Activated CD4-positive, alpha-beta T cell treated with anti-CD3 and anti-CD28 coated beads, Interleukin-2, amount 10 ng/mL, durations not matched to agents 24 days and 14 days (primary cell): ENCODE data around the gene HIVEP2. TPM values are rescaled to one million over a fixed set of nuclear protein-coding genes. Genes with fewer than 3 reads are reported as not detected.
A peak's percentile ranks its signal among the peaks of the same experiment; 100 is the strongest.

Experiments
- DNase-seq: peaks from one replicate; pipeline ENCODE4 v3.0.0; 2022
- H3K27ac Mint-ChIP-seq: one replicate; pipeline ENCODE4 v1.8.0; 2022; ENCODE audit warnings: mild to moderate bottlenecking, mixed read lengths
- H3K27me3 Mint-ChIP-seq: one replicate; pipeline ENCODE4 v1.8.0; 2022; ENCODE audit warnings: mixed read lengths
- H3K36me3 Mint-ChIP-seq: one replicate; pipeline ENCODE4 v1.8.0; 2022; ENCODE audit warnings: low read depth, mild to moderate bottlenecking, mixed read lengths
- H3K4me1 Mint-ChIP-seq: one replicate; pipeline ENCODE4 v1.8.0; 2021; ENCODE audit warnings: mixed read lengths
- H3K4me3 Mint-ChIP-seq: one replicate; pipeline ENCODE4 v1.8.0; 2022; ENCODE audit warnings: mild to moderate bottlenecking, moderate library complexity, mixed read lengths
- H3K9me3 Mint-ChIP-seq: one replicate; pipeline ENCODE4 v1.8.0; 2021; ENCODE audit warnings: mixed read lengths
- intact Hi-C: fragments of 100-400 bp; cut with micrococcal nuclease; formaldehyde crosslinking; loops from one replicate; pipeline ENCODE4 v1.15.1; 2023
- total RNA-seq: library from RNA; stranded (reverse); gene quantifications from 2 replicates; pipeline ENCODE4 v1.2.3, GENCODE V29; 2022

The HIVEP2 gene
- total RNA-seq, 1 donor from 2014 or later, result 27.1 TPM

DNA sequence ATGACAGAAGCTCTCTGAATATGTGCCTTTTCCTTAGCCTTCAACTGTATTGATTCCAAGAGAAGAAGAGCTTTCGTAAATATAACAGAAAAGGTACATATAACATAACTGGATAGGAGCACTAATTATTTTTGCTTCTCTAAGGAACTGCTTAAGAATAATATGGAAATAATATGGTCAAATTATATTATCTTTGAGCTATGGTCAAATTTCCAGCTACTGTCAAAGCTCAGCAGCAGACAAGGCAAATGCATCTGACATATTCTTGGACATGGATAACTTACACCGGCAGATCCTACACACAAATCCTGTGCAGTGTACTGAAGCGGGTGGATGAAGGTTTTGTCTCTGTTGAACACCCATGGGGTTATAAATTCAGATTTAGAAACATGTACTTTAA is 150.6 kb downstream of the HIVEP2 start:
- no peak for DNase-seq
- peaks cover 3% of the 10 kb centered on the region for H3K9me3 Mint-ChIP-seq
- H3K36me3 Mint-ChIP-seq, result peaks cover 21% of the 10 kb centered on the region
- H3K4me1 Mint-ChIP-seq, result peaks cover 17% of the 10 kb centered on the region
- H3K4me3 Mint-ChIP-seq, result no peak overlapping the region
- H3K27me3 Mint-ChIP-seq, result no peaks in the 10 kb centered on the region
- intact Hi-C loops, result no loop called here
- no peak overlapping the region for H3K27ac Mint-ChIP-seq

DNA sequence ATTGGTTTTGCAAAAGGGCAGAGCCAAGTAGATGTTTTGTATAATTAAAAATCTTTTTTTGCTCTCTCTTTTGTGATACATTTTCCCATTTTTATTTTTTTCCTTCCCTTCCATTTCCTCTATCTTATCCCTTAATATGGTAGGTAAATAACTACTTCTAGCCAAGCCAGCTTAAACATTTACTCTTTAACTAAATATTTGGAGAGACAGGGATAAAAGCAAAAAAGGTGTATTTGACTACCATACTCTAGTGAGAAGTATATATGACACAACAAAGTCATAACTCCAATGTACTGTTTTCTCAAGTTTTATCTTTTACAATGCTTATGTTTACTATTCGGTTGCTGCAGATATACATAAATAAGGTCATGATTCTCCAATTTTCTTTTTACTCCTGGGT is 154.7 kb downstream of the HIVEP2 start:
- H3K27me3 Mint-ChIP-seq, result no peaks in the 10 kb centered on the region
- peaks cover 7% of the 10 kb centered on the region for H3K9me3 Mint-ChIP-seq
- no peak overlapping the region for H3K4me3 Mint-ChIP-seq
- no peak for DNase-seq
- H3K36me3 Mint-ChIP-seq, result peaks cover 35% of the 10 kb centered on the region
- no peak overlapping the region for H3K27ac Mint-ChIP-seq
- intact Hi-C loops, result no loop called here
- peaks cover 24% of the 10 kb centered on the region for H3K4me1 Mint-ChIP-seq

DNA sequence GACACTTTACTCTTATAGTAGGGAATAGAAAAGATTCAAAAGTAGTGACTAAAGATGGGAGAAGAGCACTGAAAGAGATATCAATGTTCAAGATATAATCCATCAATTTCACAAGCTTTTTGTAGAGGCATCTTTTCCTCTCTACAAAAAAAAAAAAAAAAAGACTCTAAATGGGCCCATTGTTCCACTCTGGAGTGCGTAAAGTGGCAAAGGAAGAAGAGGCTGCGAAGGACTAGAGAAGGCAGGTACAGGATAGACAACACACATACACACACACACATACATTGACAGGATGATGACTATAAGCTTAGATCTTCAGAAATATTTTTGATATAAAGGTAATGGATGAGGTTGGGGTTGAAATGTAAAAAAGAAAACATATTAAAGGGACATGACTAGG is 157.6 kb downstream of the HIVEP2 start:
- Mint-ChIP-seq H3K27ac (no peak overlapping the region), H3K9me3 (peaks cover 7% of the 10 kb centered on the region), H3K27me3 (no peaks in the 10 kb centered on the region), H3K4me3 (no peak overlapping the region), H3K36me3 (peaks cover 42% of the 10 kb centered on the region), H3K4me1 (peaks cover 30% of the 10 kb centered on the region)
- intact Hi-C loops, result no loop called here
- DNase-seq, result no peak

DNA sequence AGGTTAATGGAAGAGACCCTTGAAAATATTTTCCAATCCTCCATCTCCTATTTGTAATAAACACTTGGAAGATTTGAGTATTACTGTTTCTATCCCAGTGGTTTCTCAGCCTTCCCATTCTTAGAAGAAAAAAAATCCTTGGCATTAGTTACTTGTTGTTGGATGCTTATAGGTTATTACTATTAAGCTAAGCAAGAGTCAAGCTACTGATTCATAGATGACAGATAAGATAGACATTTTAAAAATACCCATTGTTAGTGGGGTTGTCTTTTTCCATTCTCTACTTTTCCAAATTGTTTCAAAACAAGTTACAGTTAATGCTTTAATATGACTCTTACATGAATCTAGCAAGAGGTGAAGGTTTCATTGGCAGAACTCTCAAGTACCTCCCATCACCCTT is 158.5 kb downstream of the HIVEP2 start:
- Mint-ChIP-seq H3K4me3 (no peak overlapping the region), H3K36me3 (peaks cover 42% of the 10 kb centered on the region), H3K27me3 (no peaks in the 10 kb centered on the region), H3K4me1 (peaks cover 30% of the 10 kb centered on the region), H3K27ac (peak overlapping the region; percentile 43), H3K9me3 (peaks cover 4% of the 10 kb centered on the region)
- no peak for DNase-seq
- intact Hi-C loops, result no loop called here

DNA sequence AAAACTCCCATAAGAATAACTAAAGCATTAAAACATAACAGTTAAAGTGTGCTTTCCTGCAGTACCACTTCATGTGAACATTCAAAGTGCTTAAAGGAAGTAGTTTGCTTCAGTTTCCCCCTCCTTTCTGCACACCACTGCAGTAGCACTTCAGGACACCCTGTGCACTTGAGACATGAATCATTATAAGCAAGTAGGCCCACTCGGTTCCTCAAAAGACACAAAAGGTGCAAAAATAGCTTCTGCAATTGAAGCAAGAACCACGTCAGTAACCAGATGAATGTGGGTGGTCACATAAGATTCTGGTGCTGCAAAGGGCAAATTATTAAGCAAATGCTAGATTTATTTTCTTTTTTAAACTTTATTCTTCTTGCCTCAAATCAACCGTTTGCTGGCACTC is 160.6 kb downstream of the HIVEP2 start:
- peaks cover 39% of the 10 kb centered on the region for H3K36me3 Mint-ChIP-seq
- intact Hi-C loops, result no loop called here
- H3K4me1 Mint-ChIP-seq, result peaks cover 35% of the 10 kb centered on the region
- no peak overlapping the region for H3K4me3 Mint-ChIP-seq
- H3K27me3 Mint-ChIP-seq, result no peaks in the 10 kb centered on the region
- peaks cover 4% of the 10 kb centered on the region for H3K9me3 Mint-ChIP-seq
- H3K27ac Mint-ChIP-seq, result peak overlapping the region; percentile 81
- no peak for DNase-seq

DNA sequence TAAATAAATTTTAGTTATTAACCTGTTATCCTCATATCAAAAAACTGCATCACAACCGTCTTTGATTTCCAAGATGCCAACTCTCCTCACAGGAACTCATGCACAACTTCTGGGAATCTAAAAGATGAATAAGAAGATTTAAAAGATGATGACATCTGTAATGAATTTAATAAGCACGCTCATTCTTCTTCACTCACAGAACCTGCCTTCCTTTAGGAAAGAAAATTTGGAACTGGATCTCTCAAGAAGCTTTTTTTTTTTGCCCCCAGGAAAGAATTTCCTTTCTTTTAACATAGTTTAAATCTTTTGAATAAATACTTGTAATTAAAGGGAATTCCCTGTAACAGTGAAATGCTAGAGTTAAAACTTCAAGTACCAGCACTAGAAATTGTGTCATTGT is 161.5 kb downstream of the HIVEP2 start:
- intact Hi-C loops, result no loop called here
- H3K27ac Mint-ChIP-seq, result no peak overlapping the region

DNA sequence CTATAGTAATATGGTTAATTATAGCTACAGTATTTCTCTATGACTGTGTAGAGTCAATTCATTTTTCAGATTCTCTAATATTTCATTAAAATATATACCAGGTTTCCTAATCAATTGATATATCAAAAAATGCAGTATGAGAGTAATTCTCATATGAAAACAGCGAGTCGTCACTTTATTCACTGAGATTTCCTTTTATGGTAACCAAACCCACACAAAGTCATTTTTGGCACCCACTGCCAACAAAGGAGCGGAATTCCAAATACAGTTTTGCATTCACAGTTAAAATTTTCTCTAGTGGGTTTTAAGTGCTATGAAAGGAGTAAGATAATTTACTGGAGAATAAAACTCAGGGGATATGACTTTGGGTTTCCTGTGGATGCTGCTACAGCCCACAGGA is 163.8 kb downstream of the HIVEP2 start:
- no peaks in the 10 kb centered on the region for H3K9me3 Mint-ChIP-seq
- no peaks in the 10 kb centered on the region for H3K27me3 Mint-ChIP-seq
- H3K4me3 Mint-ChIP-seq, result no peak overlapping the region
- peaks cover 24% of the 10 kb centered on the region for H3K4me1 Mint-ChIP-seq
- no peak overlapping the region for H3K27ac Mint-ChIP-seq
- intact Hi-C loops, result no loop called here
- DNase-seq, result no peak
- H3K36me3 Mint-ChIP-seq, result peaks cover 29% of the 10 kb centered on the region

More for the DNA sequence above, 161.5 kb downstream of the HIVEP2 start:
- no peak for DNase-seq
- Mint-ChIP-seq H3K4me1 (peaks cover 35% of the 10 kb centered on the region), H3K36me3 (peaks cover 40% of the 10 kb centered on the region), H3K27me3 (no peaks in the 10 kb centered on the region), H3K9me3 (peaks cover 4% of the 10 kb centered on the region), H3K4me3 (no peak overlapping the region)

DNA sequence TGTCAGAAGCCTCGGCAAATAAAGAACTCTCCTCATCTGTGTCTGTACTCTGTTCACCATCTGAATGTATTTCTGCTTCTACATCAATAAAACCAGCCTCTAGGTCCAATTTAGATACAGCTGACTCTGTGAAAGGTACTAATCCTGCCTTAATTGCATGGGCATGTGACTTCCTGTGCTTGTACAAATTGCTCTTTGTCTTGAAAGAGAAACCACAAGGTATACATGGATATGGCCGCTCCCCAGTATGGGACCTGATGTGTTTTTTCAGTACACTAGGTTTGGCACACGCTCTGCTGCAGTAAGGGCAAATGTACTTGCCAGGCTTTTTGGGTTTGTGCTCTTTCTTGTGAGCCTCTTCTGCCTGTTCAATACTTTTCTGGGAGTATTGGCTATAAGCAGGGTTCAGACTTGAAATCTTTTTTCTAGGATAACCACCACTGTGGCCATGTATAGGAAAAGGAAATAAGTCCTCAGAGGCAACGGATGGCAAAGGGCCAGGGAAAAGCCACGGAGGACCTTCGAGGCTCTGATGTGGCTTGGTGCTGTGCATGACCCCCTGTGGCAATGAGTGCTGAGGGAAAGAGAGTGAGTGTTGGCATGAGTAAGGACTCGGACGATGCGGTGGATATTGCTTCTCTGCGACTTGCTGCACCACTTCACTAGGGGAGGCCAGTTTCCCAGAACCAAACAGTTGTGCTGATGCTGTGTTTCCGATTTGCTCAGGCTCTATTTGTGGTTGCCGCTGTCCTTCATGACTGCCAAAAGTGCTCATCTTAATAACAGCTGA is 170.9 kb downstream of the HIVEP2 start:
- peaks cover 61% of the 10 kb centered on the region for H3K36me3 Mint-ChIP-seq
- peak overlapping the region; percentile 22 for H3K4me3 Mint-ChIP-seq
- peak overlapping the region; percentile 79 for H3K27ac Mint-ChIP-seq
- H3K9me3 Mint-ChIP-seq, result peaks cover 9% of the 10 kb centered on the region
- no peaks in the 10 kb centered on the region for H3K27me3 Mint-ChIP-seq
- intact Hi-C loops, result loop anchor here (2.0 kb wide), 1 partner anchor 29 kb away; no protein-coding TSS in a partner anchor
- peaks cover 27% of the 10 kb centered on the region for H3K4me1 Mint-ChIP-seq
- peak; percentile 68 for DNase-seq

DNA sequence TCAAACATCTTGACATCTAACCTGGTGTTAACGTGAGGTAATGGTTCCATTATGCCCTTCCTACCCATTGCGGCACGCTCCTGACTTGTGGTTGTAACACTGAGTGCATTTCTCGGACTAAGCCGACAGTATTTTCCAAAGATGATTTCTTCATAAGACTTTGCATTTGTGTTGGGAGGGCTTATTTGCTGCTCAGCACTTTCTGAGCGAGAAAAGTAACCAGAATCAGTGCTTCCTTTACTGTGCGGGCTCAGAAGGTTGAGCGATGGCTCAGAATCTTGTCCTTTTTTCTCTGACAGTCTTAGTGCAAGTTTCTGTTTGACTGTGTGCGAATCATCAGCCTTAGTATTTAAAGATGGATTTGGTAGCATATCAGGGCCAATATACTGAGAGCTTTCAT is 171.7 kb downstream of the HIVEP2 start:
- Mint-ChIP-seq H3K9me3 (peaks cover 9% of the 10 kb centered on the region), H3K36me3 (peaks cover 63% of the 10 kb centered on the region), H3K27me3 (no peaks in the 10 kb centered on the region), H3K27ac (peak overlapping the region; percentile 79), H3K4me1 (peaks cover 27% of the 10 kb centered on the region), H3K4me3 (peak overlapping the region; percentile 18)
- DNase-seq, result peak; percentile 61
- intact Hi-C loops, result loop anchor here (2.0 kb wide), 1 partner anchor 29 kb away; no protein-coding TSS in a partner anchor

DNA sequence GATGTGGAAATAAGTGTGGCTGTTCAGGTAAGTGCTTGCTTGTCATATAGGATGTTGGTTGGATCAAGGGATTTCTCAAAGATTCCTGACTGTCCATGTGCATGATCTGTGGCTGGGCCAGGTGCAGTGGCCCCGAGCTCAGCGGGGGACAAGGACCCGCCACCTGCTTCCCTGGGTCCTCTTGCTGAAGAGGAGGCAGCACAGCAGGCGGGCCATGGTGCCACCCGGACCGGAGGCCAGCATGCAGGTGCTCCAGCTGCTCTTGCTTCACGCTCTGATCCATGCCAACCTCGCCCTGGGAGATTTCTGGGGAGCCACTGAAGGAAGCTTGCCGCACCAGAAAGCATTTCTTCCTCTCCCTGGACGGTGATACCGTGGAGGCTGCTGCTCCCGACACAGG is 173.8 kb downstream of the HIVEP2 start:
- Mint-ChIP-seq H3K4me3 (no peak overlapping the region), H3K4me1 (peaks cover 31% of the 10 kb centered on the region), H3K27ac (no peak overlapping the region), H3K36me3 (peaks cover 80% of the 10 kb centered on the region), H3K27me3 (no peaks in the 10 kb centered on the region), H3K9me3 (peaks cover 13% of the 10 kb centered on the region)
- no peak for DNase-seq
- intact Hi-C loops, result no loop called here

DNA sequence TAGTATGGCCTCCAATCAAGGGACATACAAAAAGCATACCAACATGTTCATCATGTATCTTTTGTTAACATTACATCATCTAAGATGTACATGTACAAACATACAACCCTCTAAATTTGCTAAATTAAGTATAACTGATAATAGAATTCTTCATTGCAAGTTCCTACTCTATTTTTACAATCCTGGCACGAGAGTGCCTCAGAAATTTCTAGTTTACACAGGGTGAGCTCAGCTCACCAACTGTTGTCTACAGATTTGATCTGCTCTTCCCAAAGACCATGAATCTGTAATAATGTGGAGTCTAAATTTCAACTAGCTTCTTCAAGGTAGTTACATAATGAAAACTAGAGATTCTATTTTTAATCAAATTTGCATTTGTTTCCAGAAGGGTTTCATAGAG is 179.7 kb downstream of the HIVEP2 start:
- Mint-ChIP-seq H3K9me3 (peaks cover 4% of the 10 kb centered on the region), H3K4me1 (peaks cover 10% of the 10 kb centered on the region), H3K4me3 (no peak overlapping the region), H3K27ac (no peak overlapping the region), H3K36me3 (peaks cover 63% of the 10 kb centered on the region), H3K27me3 (no peaks in the 10 kb centered on the region)
- intact Hi-C loops, result no loop called here
- DNase-seq, result no peak

DNA sequence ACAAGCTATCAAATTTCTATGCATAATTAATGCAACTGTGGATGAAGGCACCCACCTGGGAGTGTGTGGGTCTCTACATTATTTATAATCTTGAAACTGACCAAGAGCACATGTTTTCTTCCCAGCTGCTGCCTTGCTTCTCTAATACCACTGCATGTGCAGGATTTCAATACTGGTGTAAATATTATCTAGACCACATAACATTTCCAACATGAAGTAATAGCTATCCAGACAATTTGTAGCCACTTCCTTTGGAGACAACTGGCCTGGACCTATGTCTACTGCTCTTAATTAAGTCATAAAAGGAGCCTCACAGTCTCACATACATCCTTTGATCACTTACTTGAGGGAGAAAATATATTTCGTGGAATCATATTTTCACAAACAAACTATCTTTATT is 180.7 kb downstream of the HIVEP2 start:
- no peak for DNase-seq
- intact Hi-C loops, result no loop called here
- H3K4me3 Mint-ChIP-seq, result no peak overlapping the region
- H3K4me1 Mint-ChIP-seq, result peaks cover 10% of the 10 kb centered on the region
- H3K27me3 Mint-ChIP-seq, result no peaks in the 10 kb centered on the region
- no peak overlapping the region for H3K27ac Mint-ChIP-seq
- peaks cover 4% of the 10 kb centered on the region for H3K9me3 Mint-ChIP-seq
- H3K36me3 Mint-ChIP-seq, result peaks cover 63% of the 10 kb centered on the region

DNA sequence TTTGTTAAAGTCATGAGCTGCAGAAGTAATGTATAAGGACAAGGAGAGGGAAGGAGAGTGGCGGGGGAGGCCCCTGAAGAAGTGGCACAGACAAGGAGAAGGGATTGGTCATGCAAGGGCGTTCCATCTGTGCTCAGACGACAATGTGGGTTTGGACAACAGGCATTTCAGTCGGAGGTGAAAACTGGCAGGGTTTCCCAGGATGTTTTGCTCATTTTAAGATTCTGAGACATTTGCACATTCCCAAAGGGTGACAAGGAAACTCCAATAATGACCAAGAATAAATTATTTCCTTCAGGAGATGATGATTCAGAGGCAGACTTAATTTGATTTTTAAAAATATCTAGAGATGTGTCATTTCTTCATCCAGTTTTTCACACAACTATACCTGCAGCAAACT is 181.8 kb downstream of the HIVEP2 start:
- no peak overlapping the region for H3K4me3 Mint-ChIP-seq
- no peak for DNase-seq
- H3K36me3 Mint-ChIP-seq, result peaks cover 63% of the 10 kb centered on the region
- no peaks in the 10 kb centered on the region for H3K27me3 Mint-ChIP-seq
- peaks cover 4% of the 10 kb centered on the region for H3K9me3 Mint-ChIP-seq
- intact Hi-C loops, result no loop called here
- peaks cover 10% of the 10 kb centered on the region for H3K4me1 Mint-ChIP-seq
- H3K27ac Mint-ChIP-seq, result no peak overlapping the region

DNA sequence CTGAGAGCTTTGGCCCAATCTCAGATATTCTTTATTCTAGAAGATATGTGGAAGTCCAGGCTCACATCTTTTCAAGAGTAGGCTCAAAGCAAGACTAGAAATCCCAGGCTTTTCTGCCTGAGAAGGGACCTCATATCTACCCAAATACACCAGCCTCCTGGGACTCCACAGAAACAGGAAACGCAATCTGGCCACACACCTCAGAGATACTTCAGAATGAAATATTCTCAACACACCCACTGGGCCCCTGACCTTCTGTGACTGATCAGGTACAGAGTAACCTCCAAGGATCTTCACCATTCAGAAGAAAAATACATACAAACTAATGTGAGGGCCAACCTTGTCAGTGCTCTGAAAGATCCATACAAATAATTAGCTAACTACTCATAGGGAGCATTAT is 183.2 kb downstream of the HIVEP2 start:
- H3K4me1 Mint-ChIP-seq, result peaks cover 12% of the 10 kb centered on the region
- no peaks in the 10 kb centered on the region for H3K27me3 Mint-ChIP-seq
- H3K27ac Mint-ChIP-seq, result peak overlapping the region; percentile 16
- no peak overlapping the region for H3K4me3 Mint-ChIP-seq
- peaks cover 65% of the 10 kb centered on the region for H3K36me3 Mint-ChIP-seq
- intact Hi-C loops, result no loop called here
- no peaks in the 10 kb centered on the region for H3K9me3 Mint-ChIP-seq
- DNase-seq, result no peak

DNA sequence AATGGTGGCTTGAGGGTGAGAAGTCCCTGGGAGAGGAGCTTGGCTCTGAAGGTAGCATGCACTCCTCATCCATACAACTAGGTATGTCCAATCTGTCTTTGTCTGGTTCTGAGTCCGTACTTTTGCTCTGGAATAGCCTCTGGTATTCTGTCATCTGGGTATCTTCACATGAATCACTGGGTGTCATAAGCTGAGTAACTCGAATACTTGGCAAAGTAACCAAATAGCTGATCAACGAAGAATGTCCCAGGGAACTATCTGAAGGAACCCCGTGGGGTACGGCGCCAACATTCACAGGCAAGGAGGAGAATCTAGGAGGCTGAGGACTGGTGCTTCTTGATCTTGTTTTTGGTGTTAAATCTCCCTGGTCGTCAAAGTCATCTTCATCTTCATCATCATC is 184.8 kb downstream of the HIVEP2 start:
- intact Hi-C loops, result no loop called here
- H3K36me3 Mint-ChIP-seq, result peaks cover 75% of the 10 kb centered on the region

More for the DNA sequence above, 184.8 kb downstream of the HIVEP2 start:
- no peak overlapping the region for H3K4me3 Mint-ChIP-seq
- no peak for DNase-seq
- H3K27me3 Mint-ChIP-seq, result no peaks in the 10 kb centered on the region
- H3K4me1 Mint-ChIP-seq, result peaks cover 19% of the 10 kb centered on the region
- no peaks in the 10 kb centered on the region for H3K9me3 Mint-ChIP-seq
- H3K27ac Mint-ChIP-seq, result no peak overlapping the region
